DMS79 (cell line): ENCODE data around the gene C3.

Source experiments
- DNase-seq: peaks from one replicate; lab custom pipeline; 2025; lab: John Stamatoyannopoulos, UW

C3 gene

GRCh38 chr19:6744381-6745301 lies 24.2 kb upstream of the C3 start:
- DNase-seq: peak; percentile 10

GRCh38 chr19:6743714-6744380 lies 23.4 kb upstream of the C3 start:
- no peak for DNase-seq

- DNase-seq: no peak
Observed at GRCh38 chr19:6743066-6743465, 22.6 kb upstream of the C3 start.

- no peak for DNase-seq
Observed at GRCh38 chr19:6740589-6741343, 20.3 kb upstream of the C3 start.

GRCh38 chr19:6739883-6740588 lies 19.6 kb upstream of the C3 start:
- no peak for DNase-seq

GRCh38 chr19:6739390-6739882 lies 19.0 kb upstream of the C3 start, which contains the start of gene TRIP10:
TSS of gene TRIP10 (plus strand) at chr19:6739680. CDS start at chr19:6739762, 82 bp downstream.
- peak; percentile 28 for DNase-seq

GRCh38 chr19:6738787-6739389 lies 18.4 kb upstream of the C3 start:
- DNase-seq: no peak

- no peak for DNase-seq
Observed at GRCh38 chr19:6737873-6738786, 17.7 kb upstream of the C3 start.

- peak; percentile 99 for DNase-seq
Observed at GRCh38 chr19:6737284-6737872, 16.9 kb upstream of the C3 start, which contains the start of gene GPR108. TSS of gene GPR108 (minus strand) at chr19:6737580. CDS start at chr19:6737576, 4 bp downstream.

GRCh38 chr19:6736917-6737283 lies 16.4 kb upstream of the C3 start:
- DNase-seq: no peak

- DNase-seq: peak; percentile 56
Observed at GRCh38 chr19:6736169-6736916, 15.9 kb upstream of the C3 start.

GRCh38 chr19:6735181-6735911 lies 14.9 kb upstream of the C3 start:
- DNase-seq: no peak

GRCh38 chr19:6734096-6734696 lies 13.7 kb upstream of the C3 start:
- DNase-seq: no peak

- no peak for DNase-seq
Observed at GRCh38 chr19:6733338-6734095, 13.1 kb upstream of the C3 start.

GRCh38 chr19:6732803-6733337 lies 12.4 kb upstream of the C3 start:
- no peak for DNase-seq

- no peak for DNase-seq
Observed at GRCh38 chr19:6731822-6732221, 11.4 kb upstream of the C3 start.
